NCI-H82 treated with DMSO at 0.1 percent for 48 hours (cell line): Measurements from ENCODE around the gene PLAC8.
"Not testable (repeated sequence)": the region's sequence is repeated elsewhere in the genome, so short reads cannot be mapped to it uniquely, and the experiment has no call there.

ENCODE experiments used
- DNase-seq: peaks from one replicate; lab custom pipeline; 2025; ENCODE audit not compliant: unreplicated experiment; lab: John Stamatoyannopoulos, UW

PLAC8 gene

GRCh38 chr4:83114576-83114975, at the start of gene PLAC8:
PLAC8 (minus strand) TSS chr4:83114729; CDS start chr4:83107921, 6,808 bp downstream.
- no peak for DNase-seq

GRCh38 chr4:83153417-83153816, 38.9 kb upstream of the PLAC8 start:
- no peak for DNase-seq

GRCh38 chr4:83152746-83153145, 38.2 kb upstream of the PLAC8 start:
- no peak for DNase-seq

- no peak for DNase-seq
Measured at GRCh38 chr4:83151651-83152050, 37.1 kb upstream of the PLAC8 start.

GRCh38 chr4:83150653-83151330, 36.3 kb upstream of the PLAC8 start:
- DNase-seq, result no peak

GRCh38 chr4:83149865-83150652, 35.5 kb upstream of the PLAC8 start:
- DNase-seq, result no peak

GRCh38 chr4:83146841-83147240, 32.3 kb upstream of the PLAC8 start:
- no peak for DNase-seq

GRCh38 chr4:83145776-83146175, 31.2 kb upstream of the PLAC8 start:
- not testable (repeated sequence) for DNase-seq

GRCh38 chr4:83139514-83140156, 25.1 kb upstream of the PLAC8 start:
- DNase-seq, result no peak

GRCh38 chr4:83138946-83139345, 24.4 kb upstream of the PLAC8 start:
- no peak for DNase-seq

- no peak for DNase-seq
Measured at GRCh38 chr4:83132065-83132464, 17.5 kb upstream of the PLAC8 start.

GRCh38 chr4:83129264-83129663, 14.7 kb upstream of the PLAC8 start:
- DNase-seq, result no peak

- no peak for DNase-seq
Measured at GRCh38 chr4:83128240-83128929, 13.9 kb upstream of the PLAC8 start.

- DNase-seq, result no peak
Measured at GRCh38 chr4:83125738-83126141, 11.2 kb upstream of the PLAC8 start.

- DNase-seq, result no peak
Measured at GRCh38 chr4:83124111-83124780, 9.7 kb upstream of the PLAC8 start.

- DNase-seq, result no peak
Measured at GRCh38 chr4:83121246-83121645, 6.7 kb upstream of the PLAC8 start.

- DNase-seq, result no peak
Measured at GRCh38 chr4:83118869-83119268, 4.3 kb upstream of the PLAC8 start.

- no peak for DNase-seq
Measured at GRCh38 chr4:83115656-83116285, 1.2 kb upstream of the PLAC8 start.

- DNase-seq, result no peak
Measured at GRCh38 chr4:83115000-83115399, 471 bp upstream of the PLAC8 start.

GRCh38 chr4:83113429-83113786, 1.1 kb downstream of the PLAC8 start:
- DNase-seq, result no peak
